ENCODE data around the gene CCDC187.

The CCDC187 gene

GRCh38 chr9:136311051-136312008, 7.4 kb upstream of the CCDC187 start:
- peak; percentile 81 for DNase-seq

GRCh38 chr9:136310273-136311030, 6.6 kb upstream of the CCDC187 start:
- DNase-seq = peak; percentile 35

GRCh38 chr9:136309806-136310220, 5.9 kb upstream of the CCDC187 start:
- no peak for DNase-seq

DNA sequence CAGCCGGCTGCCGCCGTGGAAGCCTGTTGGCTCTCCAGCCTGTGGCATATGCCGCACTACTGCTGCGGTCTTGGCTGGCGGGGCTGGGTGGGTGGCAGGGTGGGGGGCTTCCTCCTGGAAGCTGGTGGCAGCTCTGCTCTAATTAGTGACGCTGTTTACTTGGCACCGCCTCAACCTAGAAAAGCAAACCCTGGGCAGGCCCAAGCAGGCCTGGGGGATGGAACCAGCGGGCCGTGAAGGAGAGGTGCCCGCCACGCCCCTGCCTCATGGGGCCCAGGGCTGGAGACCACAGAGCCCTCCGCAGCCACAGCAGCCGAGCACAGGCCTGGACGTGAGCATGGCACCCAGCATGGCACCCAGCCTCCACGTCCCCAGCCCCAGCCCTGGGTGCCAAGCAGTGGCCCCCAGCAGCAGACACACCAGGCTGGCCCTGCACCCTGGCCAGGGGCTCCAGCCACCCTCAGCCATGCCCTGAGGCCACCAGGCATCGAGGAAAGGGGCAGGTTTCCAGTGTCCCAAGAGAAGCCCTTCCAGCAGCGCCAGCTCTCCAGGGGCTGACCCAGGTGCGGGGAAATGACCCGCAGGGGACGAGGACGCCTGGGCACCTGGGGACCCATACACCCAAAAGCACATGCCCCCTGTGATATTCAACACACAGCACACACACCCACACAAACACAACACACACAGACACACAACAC, 5.4 kb upstream of the CCDC187 start:
- DNase-seq = peak; percentile 85

DNA sequence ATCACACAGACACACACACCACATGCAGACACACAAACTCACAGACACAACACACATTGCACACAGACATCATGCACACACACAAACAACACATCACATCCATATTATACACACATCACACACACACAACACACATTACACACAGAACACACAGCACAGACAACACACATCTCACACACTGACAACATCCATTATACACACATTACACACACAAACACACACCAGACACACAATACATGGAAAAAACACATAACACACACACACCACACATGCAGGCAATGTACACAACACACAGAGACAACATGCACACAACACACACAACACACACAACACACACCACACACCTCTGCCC, 4.8 kb upstream of the CCDC187 start:
- no peak for DNase-seq

DNA sequence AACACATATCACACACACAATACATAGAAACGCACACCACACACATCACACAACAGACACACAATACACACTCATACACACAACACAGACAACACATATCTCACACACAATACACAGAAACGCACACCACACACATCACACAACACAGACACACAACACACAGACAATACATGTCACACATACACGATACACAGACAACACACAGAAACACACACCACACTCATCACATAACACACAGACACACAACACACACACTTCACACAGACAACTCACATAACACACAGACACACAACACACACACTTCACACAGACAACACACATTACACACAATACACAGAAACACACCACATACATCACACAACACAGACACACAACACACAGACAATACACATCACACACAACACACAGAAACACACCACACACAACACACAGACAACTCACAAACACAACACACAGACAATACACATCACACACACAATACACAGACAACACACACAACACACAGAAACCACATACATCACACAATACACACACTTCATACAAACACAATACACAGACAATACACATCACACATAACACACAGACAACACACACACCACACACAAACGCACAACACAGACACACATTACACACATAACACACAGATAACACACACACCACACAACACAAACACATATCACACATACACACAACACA, 4.3 kb upstream of the CCDC187 start:
- DNase-seq = no peak

GRCh38 chr9:136307215-136307750, 3.4 kb upstream of the CCDC187 start:
- DNase-seq = no peak

DNA sequence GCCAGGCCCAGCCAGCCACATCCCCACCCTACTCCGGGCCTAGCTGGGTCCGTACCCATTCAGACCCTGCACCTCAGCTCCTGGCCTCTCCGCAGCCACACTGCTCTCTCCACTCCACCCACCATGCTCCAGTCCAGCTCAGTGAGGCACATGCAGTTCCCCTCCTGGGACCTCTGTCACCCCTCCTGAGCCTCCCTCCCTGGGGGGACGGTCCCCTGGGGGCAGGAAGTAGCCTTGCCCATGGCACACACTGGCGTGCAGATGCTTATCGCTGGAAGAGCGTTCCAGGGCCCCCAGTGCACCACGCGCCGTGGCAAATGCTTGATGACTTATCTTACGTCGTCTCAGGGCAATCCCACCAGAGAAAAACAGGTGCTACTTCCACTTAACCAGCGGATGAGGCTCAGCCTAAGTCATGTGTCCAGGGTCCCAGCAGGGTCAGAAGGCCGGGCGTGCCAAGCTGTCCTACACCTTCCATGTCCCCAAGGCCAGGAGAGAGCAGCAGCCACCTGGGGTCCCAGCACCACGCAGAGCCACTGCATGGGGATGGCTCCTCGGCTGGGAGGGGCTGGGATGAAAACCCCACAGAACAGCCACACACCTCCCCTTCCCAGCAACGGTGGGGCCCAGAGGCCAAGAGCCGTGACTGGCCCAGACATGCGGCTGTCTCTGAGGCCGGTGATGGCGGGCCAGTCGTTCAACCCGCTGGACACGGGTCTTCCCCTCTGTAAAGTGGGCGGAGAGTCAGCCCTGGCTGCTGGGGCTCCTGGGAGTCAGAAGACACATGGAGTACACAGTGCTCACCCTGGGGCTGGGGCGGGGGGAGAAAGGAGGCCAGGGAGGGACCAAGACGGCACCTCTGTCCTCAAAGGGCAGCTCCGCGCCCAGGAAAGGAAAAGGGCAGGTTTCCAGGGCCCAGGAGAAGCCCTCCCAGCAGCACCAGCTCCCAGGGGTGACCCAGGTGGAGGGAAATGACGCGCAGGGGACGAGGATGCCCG, 2.6 kb upstream of the CCDC187 start:
- DNase-seq = peak; percentile 38

DNA sequence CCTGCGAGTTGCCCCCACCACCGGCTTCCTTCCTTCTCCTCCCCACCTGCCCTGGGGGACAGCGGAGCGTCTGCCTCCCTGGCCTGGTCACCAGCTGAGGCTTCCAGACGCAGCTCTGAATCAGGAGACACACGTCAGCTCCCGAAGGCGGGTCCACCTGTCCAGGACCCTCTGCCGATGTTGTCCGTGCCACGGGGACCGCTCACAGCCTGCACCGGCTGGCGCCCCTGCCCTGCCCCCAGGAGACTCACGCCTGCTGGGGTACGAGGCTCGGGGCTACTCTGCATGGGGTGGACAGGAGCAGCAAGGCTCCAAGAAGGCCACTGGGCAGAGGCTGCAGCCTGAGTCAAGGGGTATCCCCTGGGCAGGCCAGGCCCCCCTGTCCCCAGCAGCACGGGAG, 1.9 kb upstream of the CCDC187 start:
- DNase-seq = no peak

DNA sequence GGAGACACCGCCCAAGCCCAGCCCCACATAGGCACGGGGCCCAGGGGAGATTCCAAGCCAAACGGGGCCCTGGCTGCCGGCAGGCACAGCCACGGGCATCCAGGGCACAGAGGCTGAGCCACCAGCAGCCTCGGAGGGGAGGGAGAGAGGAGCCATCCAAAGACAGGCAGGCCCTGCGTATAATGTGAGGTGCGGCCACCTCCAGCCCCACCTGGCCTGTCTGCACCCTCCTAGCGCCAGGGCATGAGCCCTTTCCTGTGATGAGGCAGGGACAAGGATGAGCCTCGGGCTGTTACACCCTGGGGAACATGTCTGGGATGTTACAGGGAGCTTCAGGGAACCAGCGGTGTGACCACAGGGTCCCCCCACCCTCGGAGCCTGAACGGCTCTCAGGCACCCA, 1.1 kb upstream of the CCDC187 start:
- DNase-seq = no peak

DNA sequence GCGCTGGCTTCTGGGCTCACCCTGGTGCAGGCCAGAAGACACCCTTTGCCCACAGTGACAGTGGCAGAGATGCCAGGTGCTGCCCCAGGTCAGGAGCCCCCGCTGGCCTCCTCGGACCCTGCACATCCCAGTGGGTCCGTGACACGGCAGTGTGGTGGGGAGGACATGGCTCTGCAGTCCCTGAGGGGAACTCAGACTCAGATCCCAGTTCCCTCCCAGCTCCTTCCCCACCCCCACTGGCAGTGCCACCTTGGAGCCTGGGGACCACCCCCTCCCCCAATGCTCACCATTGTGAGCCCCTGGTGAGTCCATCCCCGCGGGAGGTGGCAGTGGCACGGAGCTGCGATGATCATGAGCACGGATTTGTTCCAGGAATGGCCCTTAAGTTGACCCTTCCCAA, 562 bp upstream of the CCDC187 start:
- no peak for DNase-seq

- no peak for DNase-seq
These were observed 649 bp downstream of the CCDC187 start for GRCh38 chr9:136303066-136303824.

GRCh38 chr9:136302527-136302926, 1.4 kb downstream of the CCDC187 start:
- no peak for DNase-seq

- DNase-seq = no peak
These were observed 3.0 kb downstream of the CCDC187 start for GRCh38 chr9:136300866-136301265.

GRCh38 chr9:136300016-136300545, 3.8 kb downstream of the CCDC187 start:
- DNase-seq = no peak

DNA sequence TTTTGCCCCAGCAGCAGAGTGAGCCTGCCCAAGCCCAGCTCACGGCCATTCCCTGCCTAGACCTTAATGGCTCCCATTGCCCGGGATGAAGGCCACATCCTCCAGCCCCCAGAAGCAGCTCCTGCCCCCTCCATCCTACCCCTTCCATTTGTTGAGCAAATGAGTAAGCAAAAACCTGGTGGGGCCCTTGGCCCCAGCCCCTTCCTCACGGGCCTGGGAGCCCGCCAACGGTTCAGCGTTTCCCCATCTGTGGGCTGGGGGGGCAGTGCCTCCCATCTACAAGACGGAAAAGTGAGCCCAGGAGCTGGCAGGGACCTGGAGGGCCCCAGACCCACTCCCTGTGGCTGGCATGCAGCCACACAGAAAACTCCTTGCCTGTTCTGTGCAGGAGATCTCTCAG, 4.4 kb downstream of the CCDC187 start:
- DNase-seq = no peak

DNA sequence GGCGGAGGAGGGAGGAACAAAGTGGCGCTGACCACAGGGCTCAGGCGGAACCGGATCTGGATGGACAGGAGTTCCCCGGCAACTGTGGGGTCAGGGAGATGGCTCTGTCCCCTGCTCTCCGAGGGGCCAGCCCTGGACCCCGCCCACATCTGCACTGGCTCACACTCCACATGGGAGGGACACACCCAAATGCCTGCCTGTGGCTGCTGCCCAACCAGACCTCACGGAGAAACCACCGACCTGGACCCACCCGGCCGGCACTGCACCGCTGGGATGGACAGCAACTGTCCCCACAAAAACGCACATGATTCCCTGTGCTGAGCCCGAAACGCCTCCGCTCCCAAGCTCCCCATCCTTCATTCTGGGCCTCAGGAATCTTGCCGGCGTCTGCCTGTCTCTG, 4.8 kb downstream of the CCDC187 start:
- no peak for DNase-seq

GRCh38 chr9:136297766-136298735, 5.8 kb downstream of the CCDC187 start:
- no peak for DNase-seq
